Pancreas (tissue), 10 donors: Measurements from ENCODE around the gene MIPEP. TPM values are rescaled to one million over a fixed set of nuclear protein-coding genes. Genes with fewer than 3 reads are reported as not detected.

Source experiments
- ATAC-seq, 4 donors: fragments of 200-7000 bp; cut with Tn5 transposase; one replicate each; pipeline versions ENCODE4 v1.8.0 to v1.9.1; 2020; ENCODE audit warnings: mild to moderate bottlenecking in 4 of 4, moderate library complexity in 4 of 4
- DNase-seq, 6 donors: peaks; one replicate each; pipeline ENCODE4 v3.0.0-alpha.2; 2020
- FAIRE-seq: peaks from 2 replicates; lab custom pipeline; 2012; peaks lifted over from hg19 to GRCh38; lab: Jason Lieb, UNC
- H3K27ac ChIP-seq, 4 donors: fragments of 200-600 bp; sonication (generic); 1 replicate in 3 of 4; 2 replicates in 1 of 4; pipeline versions ENCODE4 v1.5.0 to v1.8.0; 2020
- H3K27me3 ChIP-seq, 4 donors: fragments of 200-600 bp; one replicate each; pipeline ENCODE4 v1.8.0; 2021
- H3K36me3 ChIP-seq, 3 donors: fragments of 200-600 bp; sonication (generic) in 1 of 3; one replicate each; pipeline versions ENCODE4 v1.5.0 to v1.8.0; 2020 to 2021
- H3K4me1 ChIP-seq, 3 donors: fragments of 200-600 bp; one replicate each; pipeline ENCODE4 v1.8.0; 2021
- H3K4me3 ChIP-seq, 4 donors: fragments of 200-600 bp; sonication (generic) in 2 of 4; one replicate each; pipeline versions ENCODE4 v1.5.0 to v1.8.0; 2020 to 2021
- H3K9me3 ChIP-seq, 4 donors: fragments of 200-600 bp; one replicate each; pipeline ENCODE4 v1.8.0; 2021
- CTCF ChIP-seq, 4 donors: fragments of 200-600 bp; sonication (generic) in 3 of 4; IDR thresholded peaks; one replicate each; pipeline versions ENCODE4 v1.5.0 to v1.8.0; 2021; ENCODE audit warnings: antibody characterized with exemption in 4 of 4
- WGBS, 2 donors: extraction: QIAGEN DNeasy Blood & Tissue Kit; methylation state at CpG; one replicate each; pipeline ENCODE4 v1.1.7; 2013; 5-methylcytosine and 5-hydroxymethylcytosine counted together
- intact Hi-C, 3 donors: fragments of 100-400 bp; cut with DNase I; formaldehyde crosslinking; loops; one replicate each; pipeline versions ENCODE4 v1.11.1 to v1.14.2; 2022
- polyA plus RNA-seq, 2 donors: library from polyadenylated mRNA; stranded (reverse); fragments of 200-250 nt; gene quantifications; one replicate each; pipeline ENCODE4 v1.2.3, GENCODE V29; 2013
- total RNA-seq, 6 donors: library from RNA; stranded (reverse); fragmentation: NEBNext Ultra II Directional in 4 of 6; extraction: Animal tissue kit (Norgen Biotek cat#: 25700) in 4 of 6; gene quantifications; one replicate each; pipeline versions ENCODE4 v1.2.1 to v1.2.4, GENCODE V29; 2021 to 2023
- donor health status: healthy with polysubstance abuse.
- donor health status: DM: no; HTN: no; CAD: no; lungs with moderate emphysema.
- donor health status: DM: no; HTN: no; CAD: no.
- donor health status: control.
- donor health status: control.
- donor health status: Bipolar disorder and iron deficiency.
- donor health status: DM: yes; HTN: yes; CAD: no.
- donor health status: DM: no; HTN: no; CAD: no.
- donor health status: DM: no; HTN: no; CAD: no.
- donor health status: DM: yes; HTN: yes; CAD: no.

The MIPEP gene
- total and polyA plus RNA-seq, 8 donors = 8.0 to 12.8 (median 10.6) TPM

- ATAC-seq = no peak
- Histone ChIP-seq H3K4me1 (peaks cover 0 to 19% (median 0%) of the 10 kb centered on the region in 3 donors), H3K27ac (no peak overlapping the region), H3K27me3 (no peaks in the 10 kb centered on the region), H3K9me3 (no peaks in the 10 kb centered on the region), H3K36me3 (no peaks in the 10 kb centered on the region), H3K4me3 (no peak overlapping the region)
- no peak for TF ChIP-seq CTCF (IDR thresholded peaks at IDR 0.05)
- DNase-seq = no peak
- no peak for FAIRE-seq
- intact Hi-C loops = no loop called here
- 87 to 88% methylated on average over 5 of the region's 5 CpGs for WGBS, 2 donors
These were observed 152.7 kb downstream of the MIPEP start for GRCh38 chr13:23736541-23736940.

GRCh38 chr13:23735329-23735728 is 153.9 kb downstream of the MIPEP start:
- FAIRE-seq (no peak), ATAC-seq (peak in 2 of 4 donors; percentile 70 to 85), DNase-seq (no peak)
- intact Hi-C loops = no loop called here
- Histone ChIP-seq H3K36me3 (no peaks in the 10 kb centered on the region), H3K9me3 (no peaks in the 10 kb centered on the region), H3K4me3 (no peak overlapping the region), H3K4me1 (peaks cover 0 to 20% (median 0%) of the 10 kb centered on the region in 3 donors), H3K27ac (no peak overlapping the region), H3K27me3 (no peaks in the 10 kb centered on the region)
- TF ChIP-seq CTCF (IDR thresholded peaks at IDR 0.05) = no peak
- 29 to 33% methylated on average over 2 of the region's 2 CpGs for WGBS, 2 donors

- H3K27ac ChIP-seq = no peak overlapping the region
- no peak for TF ChIP-seq CTCF (IDR thresholded peaks at IDR 0.05)
- FAIRE-seq (no peak), DNase-seq (no peak), ATAC-seq (no peak)
- no peaks in the 10 kb centered on the region for H3K27me3 ChIP-seq
- WGBS, 2 donors = 95 to 96% methylated on average over 3 of the region's 3 CpGs
- no peak overlapping the region for H3K4me3 ChIP-seq
- H3K9me3 ChIP-seq = no peaks in the 10 kb centered on the region
- peaks cover 0 to 11% (median 0%) of the 10 kb centered on the region in 3 donors for H3K36me3 ChIP-seq
- intact Hi-C loops = no loop called here
- H3K4me1 ChIP-seq = peaks cover 0 to 21% (median 0%) of the 10 kb centered on the region in 3 donors
These were observed 157.5 kb downstream of the MIPEP start for GRCh38 chr13:23731709-23732108.

GRCh38 chr13:23730251-23730650 is 158.9 kb downstream of the MIPEP start:
- FAIRE-seq = no peak
- 32 to 43% methylated on average over 6 of the region's 6 CpGs for WGBS, 2 donors
- no peaks in the 10 kb centered on the region for H3K9me3 ChIP-seq
- no peak for ATAC-seq
- peaks cover 0 to 11% (median 0%) of the 10 kb centered on the region in 3 donors for H3K36me3 ChIP-seq
- H3K4me1 ChIP-seq = peaks cover 0 to 13% (median 0%) of the 10 kb centered on the region in 3 donors
- intact Hi-C loops = no loop called here
- H3K27me3 ChIP-seq = no peaks in the 10 kb centered on the region
- H3K4me3 ChIP-seq = no peak overlapping the region
- TF ChIP-seq CTCF (IDR thresholded peaks at IDR 0.05) = no peak
- DNase-seq = no peak
- no peak overlapping the region for H3K27ac ChIP-seq

GRCh38 chr13:23729531-23729930 is 159.7 kb downstream of the MIPEP start:
- Histone ChIP-seq H3K27ac (no peak overlapping the region), H3K36me3 (peaks cover 0 to 11% (median 0%) of the 10 kb centered on the region in 3 donors), H3K9me3 (no peaks in the 10 kb centered on the region), H3K27me3 (no peaks in the 10 kb centered on the region), H3K4me3 (no peak overlapping the region), H3K4me1 (peaks cover 0 to 8% (median 0%) of the 10 kb centered on the region in 3 donors)
- no peak for TF ChIP-seq CTCF (IDR thresholded peaks at IDR 0.05)
- no peak for DNase-seq
- intact Hi-C loops = no loop called here
- ATAC-seq = no peak
- no peak for FAIRE-seq
